ENCODE measurements around the gene TNC. TPM values are rescaled to one million over a fixed set of nuclear protein-coding genes. Genes with fewer than 3 reads are reported as not detected.

TNC gene
- total and polyA plus RNA-seq, 2 donors (not counting 1 experiment from before 2014, with no cell fraction given): not detected

- ChIA-PET POLR2A (no interaction called here), CTCF (interaction anchor here (0.8 to 14.4 kb wide), 28 partner anchors 9 to 618 kb away, joined by 3 to 239 read pairs (median 5); partner anchors contain the start of gene TEX48)
- Mint-ChIP-seq H3K9me3 (ENCODE audit: insufficient read depth) (no peaks in the 10 kb centered on the region), H3K4me1 (peaks cover 3% of the 10 kb centered on the region), H3K27me3 (peaks cover 20% of the 10 kb centered on the region), H3K4me3 (no peak overlapping the region), H3K27ac (no peak overlapping the region)
- Histone ChIP-seq H4K20me1 (ENCODE audit: control insufficient read depth, insufficient read depth, low read length, poor library complexity, severe bottlenecking) (no peaks in the 10 kb centered on the region), H3K36me3 (replicated peaks in 1 of 2; ENCODE audit: control extremely low read depth in 1 of 2, control insufficient read depth in 1 of 2, extremely low read depth in 1 of 2, insufficient read depth in 2 of 2, low read length in 1 of 2) (no peaks in the 10 kb centered on the region), H3K27ac (ENCODE audit: low read length in 2 of 2) (no peak overlapping the region), H3K79me2 (ENCODE audit: control insufficient read depth, insufficient read depth, low read length) (no peaks in the 10 kb centered on the region), H3K4me3 (ENCODE audit: control extremely low read depth in 1 of 5, extremely low read depth in 1 of 5, insufficient read depth in 1 of 5, low read depth in 2 of 5, low read length in 4 of 5) (no peak overlapping the region), H3K9ac (ENCODE audit: low read length) (no peak overlapping the region), H3K27me3 (replicated peaks in 1 of 4; ENCODE audit: control extremely low read depth in 1 of 4, control insufficient read depth in 3 of 4, insufficient read depth in 4 of 4, low read length in 3 of 4) (no peaks in the 10 kb centered on the region), H2AFZ (ENCODE audit: insufficient read depth, low read depth, low read length, poor library complexity, severe bottlenecking) (no peak overlapping the region), H3K4me2 (replicated peaks; ENCODE audit: low read depth, low read length, poor library complexity, severe bottlenecking) (no peak overlapping the region), H3K4me1 (ENCODE audit: control insufficient read depth in 2 of 2, insufficient read depth in 2 of 2, low read length in 2 of 2) (no peaks in the 10 kb centered on the region), H3K9me3 (ENCODE audit: control extremely low read depth in 1 of 3, control insufficient read depth in 2 of 3, insufficient read depth in 1 of 3, low read length in 2 of 3) (no peaks in the 10 kb centered on the region)
- intact Hi-C loops (cut with micrococcal nuclease): loop anchor here (10.0 kb wide), 1 partner anchor 580 kb away; no protein-coding TSS in a partner anchor
- peak; percentile 19 for DNase-seq
- WGBS (ENCODE audit: insufficient coverage): 100% methylated on average over 1 of the region's 4 CpGs
- TF ChIP-seq CTCF (IDR thresholded peaks at IDR 0.05): peak; percentile 13
- no peak for TF ChIP-seq EZH2 (IDR thresholded peaks at IDR 0.05; ENCODE audit: borderline replicate concordance, insufficient read depth, low read depth, low read length, poor library complexity, severe bottlenecking)
- ATAC-seq (ENCODE audit: low read depth): no peak
Observed at GRCh38 chr9:115015018-115015635, 102.8 kb downstream of the TNC start.

- no peaks in the 10 kb centered on the region for H3K9me3 Mint-ChIP-seq (ENCODE audit: insufficient read depth)
- DNase-seq (no peak), ATAC-seq (ENCODE audit: low read depth) (no peak)
- no peak overlapping the region for H3K4me3 ChIP-seq (ENCODE audit: control extremely low read depth in 1 of 5, extremely low read depth in 1 of 5, insufficient read depth in 1 of 5, low read depth in 2 of 5, low read length in 4 of 5)
- no peak overlapping the region for H2AFZ ChIP-seq (ENCODE audit: insufficient read depth, low read depth, low read length, poor library complexity, severe bottlenecking)
- intact Hi-C loops (cut with micrococcal nuclease): loop anchor here (1.0 to 10.0 kb wide), 7 partner anchors 92 to 609 kb away; no protein-coding TSS in a partner anchor
- H3K27me3 ChIP-seq (replicated peaks in 1 of 4; ENCODE audit: control extremely low read depth in 1 of 4, control insufficient read depth in 3 of 4, insufficient read depth in 4 of 4, low read length in 3 of 4): no peaks in the 10 kb centered on the region
- TF ChIP-seq CTCF (IDR thresholded peaks at IDR 0.05): no peak
- no peak for TF ChIP-seq EZH2 (IDR thresholded peaks at IDR 0.05; ENCODE audit: borderline replicate concordance, insufficient read depth, low read depth, low read length, poor library complexity, severe bottlenecking)
- ChIA-PET POLR2A (interaction anchor here (0.9 kb wide), 1 partner anchor 279 kb away, joined by 5 read pairs; no protein-coding TSS in a partner anchor), CTCF (interaction anchor here (0.6 to 14.4 kb wide), 29 partner anchors 10 to 675 kb away, joined by 3 to 239 read pairs (median 5); partner anchors contain the start of genes TEX48 and TNFSF8)
- no peaks in the 10 kb centered on the region for H3K4me1 ChIP-seq (ENCODE audit: control insufficient read depth in 2 of 2, insufficient read depth in 2 of 2, low read length in 2 of 2)
- H3K4me3 Mint-ChIP-seq: no peak overlapping the region
- H3K9me3 ChIP-seq (ENCODE audit: control extremely low read depth in 1 of 3, control insufficient read depth in 2 of 3, insufficient read depth in 1 of 3, low read length in 2 of 3): no peaks in the 10 kb centered on the region
- peaks cover 24% of the 10 kb centered on the region for H3K27me3 Mint-ChIP-seq
- no peak overlapping the region for H3K9ac ChIP-seq (ENCODE audit: low read length)
- peaks cover 3% of the 10 kb centered on the region for H3K4me1 Mint-ChIP-seq
- WGBS (ENCODE audit: insufficient coverage): 57% methylated on average over 1 of the region's 3 CpGs
- no peaks in the 10 kb centered on the region for H4K20me1 ChIP-seq (ENCODE audit: control insufficient read depth, insufficient read depth, low read length, poor library complexity, severe bottlenecking)
- no peaks in the 10 kb centered on the region for H3K36me3 ChIP-seq (replicated peaks in 1 of 2; ENCODE audit: control extremely low read depth in 1 of 2, control insufficient read depth in 1 of 2, extremely low read depth in 1 of 2, insufficient read depth in 2 of 2, low read length in 1 of 2)
- H3K27ac Mint-ChIP-seq: no peak overlapping the region
- no peak overlapping the region for H3K27ac ChIP-seq (ENCODE audit: low read length in 2 of 2)
- no peak overlapping the region for H3K4me2 ChIP-seq (replicated peaks; ENCODE audit: low read depth, low read length, poor library complexity, severe bottlenecking)
- no peaks in the 10 kb centered on the region for H3K79me2 ChIP-seq (ENCODE audit: control insufficient read depth, insufficient read depth, low read length)
Observed at GRCh38 chr9:115014438-115014837, 103.5 kb downstream of the TNC start.

All from B cell (primary cell).